Smooth muscle cell (in vitro differentiated cells): ENCODE results near the gene SLC23A1. TPM values are rescaled to one million over a fixed set of nuclear protein-coding genes. Genes with fewer than 3 reads are reported as not detected.

Experiments used
- DNase-seq: peaks from one replicate; lab custom pipeline; 2025; ENCODE audit not compliant: unreplicated experiment; lab: John Stamatoyannopoulos, UW
- H2AFZ ChIP-seq: fragments of 200-600 bp; sonication (generic); 2 replicates; pipeline ENCODE4 v1.6.0; 2016; ENCODE audit warnings: antibody characterized with exemption, low read depth, mild to moderate bottlenecking
- H3F3A ChIP-seq: fragments of 200-600 bp; sonication (generic); 2 replicates; pipeline ENCODE4 v1.6.0; 2017; ENCODE audit warnings: antibody characterized with exemption, low read depth
- H3K27ac ChIP-seq: fragments of 200-600 bp; sonication (generic); 2 replicates; pipeline ENCODE4 v1.5.1; 2016; ENCODE audit warnings: low read depth, mild to moderate bottlenecking
- H3K27me3 ChIP-seq: fragments of 200-600 bp; sonication (generic); 2 replicates; pipeline ENCODE4 v1.6.1; 2016; ENCODE audit warnings: low read depth, mild to moderate bottlenecking
- H3K36me3 ChIP-seq: fragments of 200-600 bp; sonication (generic); 2 replicates; pipeline ENCODE4 v1.5.1; 2016; ENCODE audit warnings: low read depth
- H3K4me1 ChIP-seq: fragments of 200-600 bp; sonication (generic); 2 replicates; pipeline ENCODE4 v1.5.1; 2016; ENCODE audit warnings: low read depth
- H3K4me2 ChIP-seq: fragments of 200-600 bp; sonication (generic); 2 replicates; pipeline ENCODE4 v1.6.0; 2016; ENCODE audit warnings: mild to moderate bottlenecking
- H3K4me3 ChIP-seq: fragments of 200-600 bp; sonication (generic); 2 replicates; pipeline ENCODE4 v1.5.1; 2016; ENCODE audit warnings: mild to moderate bottlenecking
- H3K79me2 ChIP-seq: fragments of 200-600 bp; sonication (generic); 2 replicates; pipeline ENCODE4 v1.6.0; 2016; ENCODE audit warnings: low read depth, mild to moderate bottlenecking
- H3K9ac ChIP-seq: fragments of 200-600 bp; sonication (generic); 2 replicates; pipeline ENCODE4 v1.6.0; 2016; ENCODE audit warnings: low read depth
- H3K9me3 ChIP-seq: fragments of 200-600 bp; sonication (generic); replicated peaks from 2 replicates; pipeline ENCODE4 v1.5.1; 2016; ENCODE audit warnings: low read depth
- H4K20me1 ChIP-seq: fragments of 200-600 bp; sonication (generic); 2 replicates; pipeline ENCODE4 v1.6.0; 2016; ENCODE audit warnings: low read depth
- WGBS: methylation state at CpG from one replicate; pipeline ENCODE4 v1.1.7; 2016; ENCODE audit warnings: low lambda C conversion rate; 5-methylcytosine and 5-hydroxymethylcytosine counted together
- polyA plus RNA-seq: library from polyadenylated mRNA; unstranded; fragments of >200 nt; fragmentation: Nextera tagmentation; extraction: Ambion mirVana; gene quantifications from 2 replicates; pipeline ENCODE4 v1.2.1, GENCODE V29; 2016
- total RNA-seq: library from RNA; depleted of rRNA; stranded (reverse); fragments of >200 nt; gene quantifications from 2 replicates; pipeline ENCODE4 v1.2.3, GENCODE V29; 2014
- TF ChIP-seq, protein P1 (sequence below): fragments of 200-600 bp; sonication (generic); IDR thresholded peaks from 2 replicates; pipeline ENCODE4 v1.5.1; 2017; ENCODE audit warnings: borderline replicate concordance, mild to moderate bottlenecking, antibody characterized with exemption; ENCODE audit not compliant: insufficient read depth, poor library complexity, severe bottlenecking

SLC23A1 gene
- total and polyA plus RNA-seq, 2 experiments from 2014 or later: 0.22 TPM; not detected in 1

DNA sequence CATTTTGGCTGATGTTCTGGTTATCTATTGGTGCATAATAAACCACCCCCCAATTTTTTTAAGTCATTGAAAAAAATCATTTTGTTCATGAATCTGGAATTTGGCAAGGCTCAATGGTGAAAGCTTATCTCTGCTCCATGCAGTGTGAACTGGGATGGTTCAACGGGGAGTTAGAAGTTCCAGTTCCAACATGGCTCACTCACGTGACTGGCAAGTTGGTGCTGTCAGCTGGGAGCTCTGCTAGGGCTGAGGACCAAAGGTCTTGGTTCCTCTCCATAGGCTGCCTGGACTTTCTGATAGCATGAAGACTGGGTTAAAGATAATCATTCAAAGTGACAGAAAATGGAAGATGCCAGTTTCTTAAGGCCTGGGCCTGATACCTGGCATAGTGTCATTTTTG, 23.9 kb upstream of the SLC23A1 start:
- no peaks in the 10 kb centered on the region for H3K9me3 ChIP-seq
- H3K9ac ChIP-seq: no peak overlapping the region
- WGBS: 91% methylated on average over 2 of the region's 2 CpGs
- H3K79me2 ChIP-seq: no peaks in the 10 kb centered on the region
- TF ChIP-seq, protein P1, sequence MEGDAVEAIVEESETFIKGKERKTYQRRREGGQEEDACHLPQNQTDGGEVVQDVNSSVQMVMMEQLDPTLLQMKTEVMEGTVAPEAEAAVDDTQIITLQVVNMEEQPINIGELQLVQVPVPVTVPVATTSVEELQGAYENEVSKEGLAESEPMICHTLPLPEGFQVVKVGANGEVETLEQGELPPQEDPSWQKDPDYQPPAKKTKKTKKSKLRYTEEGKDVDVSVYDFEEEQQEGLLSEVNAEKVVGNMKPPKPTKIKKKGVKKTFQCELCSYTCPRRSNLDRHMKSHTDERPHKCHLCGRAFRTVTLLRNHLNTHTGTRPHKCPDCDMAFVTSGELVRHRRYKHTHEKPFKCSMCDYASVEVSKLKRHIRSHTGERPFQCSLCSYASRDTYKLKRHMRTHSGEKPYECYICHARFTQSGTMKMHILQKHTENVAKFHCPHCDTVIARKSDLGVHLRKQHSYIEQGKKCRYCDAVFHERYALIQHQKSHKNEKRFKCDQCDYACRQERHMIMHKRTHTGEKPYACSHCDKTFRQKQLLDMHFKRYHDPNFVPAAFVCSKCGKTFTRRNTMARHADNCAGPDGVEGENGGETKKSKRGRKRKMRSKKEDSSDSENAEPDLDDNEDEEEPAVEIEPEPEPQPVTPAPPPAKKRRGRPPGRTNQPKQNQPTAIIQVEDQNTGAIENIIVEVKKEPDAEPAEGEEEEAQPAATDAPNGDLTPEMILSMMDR: no peak
- no peak overlapping the region for H3K4me2 ChIP-seq
- no peak for DNase-seq
- H3K27me3 ChIP-seq: no peaks in the 10 kb centered on the region
- H3K4me1 ChIP-seq: peaks cover 8% of the 10 kb centered on the region
- H3K36me3 ChIP-seq: no peaks in the 10 kb centered on the region
- H3K4me3 ChIP-seq: no peak overlapping the region
- H2AFZ ChIP-seq: no peak overlapping the region
- H3K27ac ChIP-seq: no peak overlapping the region
- no peaks in the 10 kb centered on the region for H4K20me1 ChIP-seq
- peaks cover 4% of the 10 kb centered on the region for H3F3A ChIP-seq

DNA sequence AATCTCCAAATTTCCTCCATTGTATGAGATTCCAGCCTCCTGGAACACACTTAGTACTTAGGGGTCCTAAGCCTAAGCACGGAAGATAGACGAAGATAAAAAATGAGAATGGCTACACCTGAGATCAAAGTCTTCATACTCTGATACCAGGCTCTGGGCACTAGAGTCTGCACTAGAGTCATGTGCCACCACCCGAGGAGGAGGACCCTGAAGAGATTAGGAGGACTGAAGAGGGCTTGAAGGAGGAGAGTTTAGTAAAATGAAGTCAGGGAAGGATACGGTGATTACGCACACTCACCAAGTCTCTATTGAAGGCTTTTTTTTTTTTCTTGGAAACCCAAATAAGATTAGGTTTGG, 21.4 kb upstream of the SLC23A1 start:
- peaks cover 8% of the 10 kb centered on the region for H3K4me1 ChIP-seq
- peak overlapping the region; percentile 92 for H3K27ac ChIP-seq
- whole genome bisulfite sequencing: 52% methylated on average over 5 of the region's 5 CpGs
- H3K9me3 ChIP-seq: no peaks in the 10 kb centered on the region
- peaks cover 4% of the 10 kb centered on the region for H3F3A ChIP-seq
- peak overlapping the region; percentile 90 for H3K4me2 ChIP-seq
- DNase-seq: no peak
- peak overlapping the region; percentile 50 for H3K4me3 ChIP-seq
- peak overlapping the region; percentile 80 for H2AFZ ChIP-seq
- H3K36me3 ChIP-seq: no peaks in the 10 kb centered on the region
- TF ChIP-seq, protein P1: no peak
- no peaks in the 10 kb centered on the region for H3K27me3 ChIP-seq
- H4K20me1 ChIP-seq: no peaks in the 10 kb centered on the region
- peak overlapping the region; percentile 73 for H3K9ac ChIP-seq
- H3K79me2 ChIP-seq: no peaks in the 10 kb centered on the region

DNA sequence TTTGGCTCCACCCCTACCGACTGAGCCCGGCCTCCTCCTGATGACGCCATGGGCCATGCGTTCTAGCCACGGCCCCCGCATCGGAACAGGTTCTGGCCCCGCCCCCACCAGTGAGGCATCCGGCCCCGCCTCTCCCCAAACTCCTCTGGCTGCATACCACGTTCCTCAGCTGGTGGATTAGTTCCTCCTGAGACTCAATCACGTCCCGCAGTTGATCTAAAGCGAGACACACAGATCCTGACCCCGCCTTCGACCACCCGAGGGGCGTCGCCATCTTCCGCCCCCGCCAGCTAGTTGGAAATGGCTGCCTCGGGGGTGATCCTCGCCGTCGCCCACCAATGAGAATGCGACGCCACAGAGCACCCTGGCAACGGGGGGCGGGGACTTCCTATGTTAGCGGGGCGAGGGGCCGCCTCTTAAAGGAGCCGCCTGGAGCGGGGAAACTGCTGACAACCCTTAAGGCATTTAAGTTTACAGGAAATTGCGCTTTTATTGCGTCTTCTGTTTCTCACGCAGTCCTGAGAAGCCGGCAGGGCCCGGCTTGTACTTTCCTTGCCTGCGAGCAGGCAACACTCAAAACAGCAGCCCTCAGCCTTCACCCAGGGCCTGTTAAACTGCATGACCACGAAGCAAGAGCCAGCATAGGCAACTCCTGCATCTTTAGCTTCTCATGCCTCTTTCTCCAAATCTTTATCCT, 20.8 kb upstream of the SLC23A1 start, which contains the start of gene SPATA24:
Gene SPATA24 (minus strand): TSS at position 303 of the 697 bp plus-strand sequence. CDS start 29 bp downstream, at position 274.
- Histone ChIP-seq H3K27ac (peak within 1 kb of the TSS; percentile 92), H4K20me1 (no peaks in the 10 kb centered on the region), H3K4me3 (peak within 1 kb of the TSS; percentile 50), H3F3A (peaks cover 4% of the 10 kb centered on the region), H2AFZ (peak within 1 kb of the TSS; percentile 80), H3K4me1 (peaks cover 8% of the 10 kb centered on the region), H3K9ac (peak within 1 kb of the TSS; percentile 73), H3K36me3 (no peaks in the 10 kb centered on the region), H3K9me3 (no peaks in the 10 kb centered on the region), H3K4me2 (peak within 1 kb of the TSS; percentile 90), H3K79me2 (no peaks in the 10 kb centered on the region), H3K27me3 (no peaks in the 10 kb centered on the region)
- DNase-seq: peak; percentile 100
- WGBS: under 1% methylated on average over 41 of the region's 41 CpGs
- TF ChIP-seq, protein P1: no peak

DNA sequence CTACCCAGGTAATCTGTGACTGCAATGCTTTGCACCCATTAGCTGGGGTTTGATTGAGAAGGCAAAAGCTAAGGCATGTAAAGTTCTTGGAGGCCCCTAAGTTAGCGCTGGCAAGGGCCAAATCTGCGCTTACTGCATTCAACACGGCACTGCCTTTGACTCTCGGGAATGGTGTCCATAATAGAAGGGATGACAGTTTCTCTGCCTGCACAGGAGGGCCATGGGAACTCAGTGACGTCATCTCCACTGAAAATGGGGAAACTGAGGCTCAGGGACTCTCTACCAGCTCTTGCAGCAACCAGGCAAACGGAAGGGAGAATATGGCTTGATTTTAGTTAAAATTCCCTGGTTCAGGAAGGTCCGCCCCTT, 20.3 kb upstream of the SLC23A1 start:
- Histone ChIP-seq H3K9ac (peak overlapping the region; percentile 73), H3K27me3 (no peaks in the 10 kb centered on the region), H3K9me3 (no peaks in the 10 kb centered on the region), H2AFZ (peak overlapping the region; percentile 80), H3K36me3 (no peaks in the 10 kb centered on the region), H3K4me3 (peak overlapping the region; percentile 50), H3K27ac (peak overlapping the region; percentile 92), H3K4me2 (peak overlapping the region; percentile 90), H3K79me2 (no peaks in the 10 kb centered on the region), H4K20me1 (no peaks in the 10 kb centered on the region), H3F3A (peaks cover 4% of the 10 kb centered on the region), H3K4me1 (peaks cover 8% of the 10 kb centered on the region)
- TF ChIP-seq, protein P1: no peak
- no peak for DNase-seq
- WGBS: 33% methylated on average over 7 of the region's 7 CpGs
